ENCODE measurements around the gene GPR62.

Gene GPR62

DNA sequence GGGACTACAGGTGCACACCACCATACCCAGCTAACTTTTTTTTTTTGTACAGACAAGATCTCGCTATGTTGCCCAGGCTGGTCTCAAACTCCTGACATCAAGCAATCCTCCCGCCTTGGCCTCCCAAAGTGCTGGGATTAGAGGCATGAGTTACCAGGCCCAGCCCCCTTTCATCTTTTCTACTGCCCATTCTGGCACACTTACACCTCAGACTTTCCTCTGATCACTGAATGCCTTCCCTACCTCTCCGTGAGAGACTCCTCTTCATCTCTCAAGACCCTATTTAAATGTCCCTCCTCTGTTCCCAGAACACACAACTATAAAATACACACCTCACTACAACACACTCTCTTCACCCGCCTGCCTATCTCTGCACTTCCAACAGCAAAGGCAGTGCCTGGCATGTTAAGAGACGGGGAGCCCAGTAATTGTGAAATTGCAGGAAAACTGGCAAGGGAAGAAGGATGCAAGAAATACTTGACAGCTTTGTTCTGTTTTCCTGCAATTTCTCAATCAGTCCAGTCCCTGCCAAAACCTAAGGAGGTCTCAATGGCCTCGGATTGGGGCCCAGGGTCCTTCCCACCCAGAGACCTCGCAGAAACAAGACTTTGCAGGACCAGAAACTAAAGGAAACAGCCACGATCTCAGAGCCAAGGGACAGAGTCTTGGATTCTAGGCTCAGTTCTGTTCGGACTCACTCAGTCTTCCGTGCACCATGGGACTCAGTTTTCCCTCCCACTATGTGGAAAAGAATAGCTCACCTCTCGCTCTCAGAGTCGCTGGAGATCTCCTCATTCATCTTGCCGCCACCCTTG is 14.3 kb upstream of the GPR62 start:
- H3K4me3 ChIP-seq (ENCODE audit: low read depth, low read length), result peak overlapping the region; percentile 99
- no peak for DNase-seq (ENCODE audit: low read depth)
- TF ChIP-seq, protein P1, sequence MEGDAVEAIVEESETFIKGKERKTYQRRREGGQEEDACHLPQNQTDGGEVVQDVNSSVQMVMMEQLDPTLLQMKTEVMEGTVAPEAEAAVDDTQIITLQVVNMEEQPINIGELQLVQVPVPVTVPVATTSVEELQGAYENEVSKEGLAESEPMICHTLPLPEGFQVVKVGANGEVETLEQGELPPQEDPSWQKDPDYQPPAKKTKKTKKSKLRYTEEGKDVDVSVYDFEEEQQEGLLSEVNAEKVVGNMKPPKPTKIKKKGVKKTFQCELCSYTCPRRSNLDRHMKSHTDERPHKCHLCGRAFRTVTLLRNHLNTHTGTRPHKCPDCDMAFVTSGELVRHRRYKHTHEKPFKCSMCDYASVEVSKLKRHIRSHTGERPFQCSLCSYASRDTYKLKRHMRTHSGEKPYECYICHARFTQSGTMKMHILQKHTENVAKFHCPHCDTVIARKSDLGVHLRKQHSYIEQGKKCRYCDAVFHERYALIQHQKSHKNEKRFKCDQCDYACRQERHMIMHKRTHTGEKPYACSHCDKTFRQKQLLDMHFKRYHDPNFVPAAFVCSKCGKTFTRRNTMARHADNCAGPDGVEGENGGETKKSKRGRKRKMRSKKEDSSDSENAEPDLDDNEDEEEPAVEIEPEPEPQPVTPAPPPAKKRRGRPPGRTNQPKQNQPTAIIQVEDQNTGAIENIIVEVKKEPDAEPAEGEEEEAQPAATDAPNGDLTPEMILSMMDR (IDR thresholded peaks at IDR 0.05; ENCODE audit: control insufficient read depth, extremely low read depth, insufficient read depth), result no peak

- TF ChIP-seq, protein P1 (IDR thresholded peaks at IDR 0.05; ENCODE audit: control insufficient read depth, extremely low read depth, insufficient read depth), result no peak
- H3K4me3 ChIP-seq (ENCODE audit: low read depth, low read length), result peak overlapping the region; percentile 99
- DNase-seq (ENCODE audit: low read depth), result no peak
Measured at GRCh38 chr3:51941463-51941797, 13.8 kb upstream of the GPR62 start.

DNA sequence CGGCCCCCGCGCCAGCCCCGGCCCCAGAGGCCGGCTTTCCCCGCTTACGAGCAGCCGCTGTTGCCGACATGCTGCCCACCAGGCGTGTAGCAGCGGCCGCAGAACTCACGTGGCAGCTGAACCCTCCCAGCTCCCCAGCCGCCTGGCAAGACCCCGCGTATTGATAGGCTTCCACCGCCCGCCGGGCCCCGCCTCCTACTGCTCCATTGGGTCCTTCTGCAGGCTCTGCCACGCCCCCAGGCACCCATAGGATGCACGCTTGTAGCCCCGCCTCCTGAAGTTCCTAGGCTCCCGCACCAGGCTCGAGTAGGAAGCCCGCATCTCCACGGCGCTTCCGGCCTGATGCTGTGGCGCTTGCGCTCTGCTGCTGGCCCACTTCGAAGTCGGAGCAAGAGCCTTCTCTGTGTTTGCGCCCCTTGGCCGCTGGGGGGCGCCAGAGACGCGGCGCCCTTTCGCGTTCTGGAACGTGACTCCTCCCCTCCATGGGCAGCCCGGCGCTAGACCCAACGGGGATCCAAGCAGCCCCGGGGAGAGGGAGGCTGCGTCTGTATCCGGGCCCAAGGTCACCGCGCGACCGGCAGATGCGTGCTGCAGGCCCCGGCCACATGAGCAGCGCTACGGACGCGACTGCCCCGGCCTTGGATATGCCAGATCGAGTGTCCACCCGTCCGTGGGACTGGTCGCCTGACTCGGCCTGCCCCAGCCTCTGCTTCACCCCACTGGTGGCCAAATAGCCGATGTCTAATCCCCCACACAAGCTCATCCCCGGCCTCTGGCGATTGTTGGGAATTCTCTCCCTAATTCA is 13.2 kb upstream of the GPR62 start, which contains the start of the genes PARP3 and RRP9:
PARP3 (plus strand) TSS at position 566 of the 805 bp plus-strand sequence. CDS start 993 bp downstream, outside the sequence.
RRP9 (minus strand) TSS at position 107 of the 805 bp plus-strand sequence; CDS start at position 70, 37 bp downstream.
- H3K4me3 ChIP-seq (ENCODE audit: low read depth, low read length), result peak within 1 kb of the TSS; percentile 99
- peak; percentile 99 for DNase-seq (ENCODE audit: low read depth)
- TF ChIP-seq, protein P1 (IDR thresholded peaks at IDR 0.05; ENCODE audit: control insufficient read depth, extremely low read depth, insufficient read depth), result peak; percentile 98

DNA sequence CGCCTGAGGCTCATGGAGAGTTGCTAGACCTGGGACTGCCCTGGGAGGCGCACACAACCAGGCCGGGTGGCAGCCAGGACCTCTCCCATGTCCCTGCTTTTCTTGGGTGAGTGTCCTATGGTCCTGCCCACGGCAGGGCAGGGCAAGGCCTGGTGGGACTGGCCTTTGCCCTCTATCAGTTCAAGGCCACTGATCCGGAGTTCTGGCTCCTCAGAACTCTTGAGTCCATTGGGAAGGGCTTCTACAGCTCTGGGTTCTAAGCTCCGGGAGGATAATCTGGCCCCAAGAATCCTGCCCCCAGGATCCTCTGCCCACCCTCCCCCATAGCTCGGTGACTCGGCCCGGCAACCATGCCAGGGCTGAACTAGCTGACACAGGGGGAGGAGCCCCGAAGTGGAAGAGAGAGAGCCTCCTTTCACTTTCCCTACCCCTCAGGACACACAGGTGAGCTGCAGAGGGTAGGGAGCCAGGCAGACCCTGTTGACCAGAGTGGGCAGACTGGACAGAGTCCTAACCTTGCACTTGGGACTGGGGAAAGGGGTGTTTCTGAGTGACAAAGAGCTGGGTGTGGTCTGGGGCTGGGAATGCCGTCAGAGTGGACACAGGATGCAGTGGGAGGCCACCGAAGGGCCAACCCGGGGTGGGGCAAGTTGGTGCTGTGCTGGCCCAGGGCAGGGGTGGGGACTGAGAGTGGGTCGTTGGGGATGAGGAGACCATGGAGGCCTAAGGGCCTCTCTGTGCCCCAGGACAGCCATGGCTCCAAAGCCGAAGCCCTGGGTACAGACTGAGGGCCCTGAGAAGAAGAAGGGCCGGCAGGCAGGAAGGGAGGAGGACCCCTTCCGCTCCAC is 12.4 kb upstream of the GPR62 start:
- H3K4me3 ChIP-seq (ENCODE audit: low read depth, low read length), result peak overlapping the region; percentile 50
- TF ChIP-seq, protein P1 (IDR thresholded peaks at IDR 0.05; ENCODE audit: control insufficient read depth, extremely low read depth, insufficient read depth), result no peak
- no peak for DNase-seq (ENCODE audit: low read depth)

GRCh38 chr3:51943451-51944391 is 11.5 kb upstream of the GPR62 start:
- H3K4me3 ChIP-seq (ENCODE audit: low read depth, low read length), result peak overlapping the region; percentile 50; the same call in 1 of the 2 replicates
- TF ChIP-seq, protein P1 (IDR thresholded peaks at IDR 0.05; ENCODE audit: control insufficient read depth, extremely low read depth, insufficient read depth), result no peak

More at GRCh38 chr3:51943451-51944391, 11.5 kb upstream of the GPR62 start:
- DNase-seq (ENCODE audit: low read depth), result no peak

Measured in LNCaP clone FGC (cell line).